ENCODE data around the gene GALNT18. TPM values are rescaled to one million over a fixed set of nuclear protein-coding genes. Genes with fewer than 3 reads are reported as not detected.

GALNT18 gene
- total RNA-seq, 2 experiments from 2014 or later = 6.8 to 7.4 TPM

DNA sequence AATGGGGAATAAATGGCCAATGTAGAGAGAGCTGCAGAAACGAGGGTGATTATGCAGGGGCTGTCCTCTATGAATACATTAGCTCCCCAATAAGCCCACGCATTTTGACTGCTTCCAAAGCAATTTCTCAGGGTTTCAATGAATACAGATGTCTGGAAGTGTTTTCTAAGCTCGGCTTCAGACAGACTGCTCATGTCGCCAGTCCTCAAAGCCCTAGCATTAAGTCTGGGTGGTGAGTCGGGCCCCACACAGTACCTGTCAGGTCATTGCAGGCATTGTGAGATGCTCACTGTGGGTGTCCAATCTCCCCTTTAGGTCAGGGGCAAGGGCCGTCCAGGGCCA lies 250.9 kb downstream of the GALNT18 start:
- POLR2A ChIA-PET = no interaction called here
- intact Hi-C loops (cut with micrococcal nuclease) = no loop called here
- no peaks in the 10 kb centered on the region for H3K36me3 Mint-ChIP-seq (ENCODE audit: low read depth)
- no peaks in the 10 kb centered on the region for H3K9me3 Mint-ChIP-seq
- no peaks in the 10 kb centered on the region for H3K4me1 Mint-ChIP-seq (ENCODE audit: low read depth)
- no peak overlapping the region for H3K4me3 Mint-ChIP-seq
- TF ChIP-seq, protein P1, sequence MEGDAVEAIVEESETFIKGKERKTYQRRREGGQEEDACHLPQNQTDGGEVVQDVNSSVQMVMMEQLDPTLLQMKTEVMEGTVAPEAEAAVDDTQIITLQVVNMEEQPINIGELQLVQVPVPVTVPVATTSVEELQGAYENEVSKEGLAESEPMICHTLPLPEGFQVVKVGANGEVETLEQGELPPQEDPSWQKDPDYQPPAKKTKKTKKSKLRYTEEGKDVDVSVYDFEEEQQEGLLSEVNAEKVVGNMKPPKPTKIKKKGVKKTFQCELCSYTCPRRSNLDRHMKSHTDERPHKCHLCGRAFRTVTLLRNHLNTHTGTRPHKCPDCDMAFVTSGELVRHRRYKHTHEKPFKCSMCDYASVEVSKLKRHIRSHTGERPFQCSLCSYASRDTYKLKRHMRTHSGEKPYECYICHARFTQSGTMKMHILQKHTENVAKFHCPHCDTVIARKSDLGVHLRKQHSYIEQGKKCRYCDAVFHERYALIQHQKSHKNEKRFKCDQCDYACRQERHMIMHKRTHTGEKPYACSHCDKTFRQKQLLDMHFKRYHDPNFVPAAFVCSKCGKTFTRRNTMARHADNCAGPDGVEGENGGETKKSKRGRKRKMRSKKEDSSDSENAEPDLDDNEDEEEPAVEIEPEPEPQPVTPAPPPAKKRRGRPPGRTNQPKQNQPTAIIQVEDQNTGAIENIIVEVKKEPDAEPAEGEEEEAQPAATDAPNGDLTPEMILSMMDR (IDR thresholded peaks at IDR 0.05) = no peak
- CTCF ChIA-PET = no interaction called here
- ATAC-seq (no peak), DNase-seq (no peak)
- H3K27me3 Mint-ChIP-seq = no peaks in the 10 kb centered on the region
- no peak overlapping the region for H3K27ac Mint-ChIP-seq

DNA sequence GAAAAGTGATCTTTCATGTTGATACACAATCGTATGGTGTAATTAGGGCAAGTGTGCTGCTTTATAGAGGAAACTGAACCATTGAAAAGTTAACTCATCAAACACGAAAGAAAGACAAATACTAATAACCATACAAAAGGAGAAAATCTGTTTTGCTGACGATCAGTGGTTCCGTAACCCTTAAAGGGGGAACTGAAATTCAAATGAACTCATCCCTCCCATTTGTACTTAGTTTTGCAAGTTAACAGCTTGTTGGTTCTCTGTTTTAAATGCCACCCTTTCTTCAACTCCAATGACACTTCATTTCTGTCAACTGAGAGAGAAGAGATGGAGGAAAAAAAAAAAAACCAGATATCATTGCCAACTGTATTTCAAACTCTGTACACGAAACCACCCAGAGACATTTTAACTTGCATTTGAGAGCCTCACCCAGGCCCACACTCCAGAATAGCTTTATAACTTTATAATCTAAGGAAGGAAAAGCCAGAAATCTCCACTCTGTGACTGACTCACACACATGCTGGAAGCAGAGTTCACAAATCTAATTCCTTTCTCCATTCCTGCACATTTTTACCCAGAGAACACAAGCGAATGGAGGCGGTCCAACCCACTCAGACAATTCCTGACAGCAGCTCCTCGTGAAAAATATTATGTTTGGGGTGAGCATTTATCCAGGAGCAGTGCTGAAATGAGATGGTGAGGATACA lies 251.4 kb downstream of the GALNT18 start:
- ChIA-PET POLR2A (no interaction called here), CTCF (no interaction called here)
- ATAC-seq (no peak), DNase-seq (no peak)
- Mint-ChIP-seq H3K4me1 (ENCODE audit: low read depth) (no peaks in the 10 kb centered on the region), H3K9me3 (no peaks in the 10 kb centered on the region), H3K27me3 (no peaks in the 10 kb centered on the region), H3K4me3 (no peak overlapping the region), H3K36me3 (ENCODE audit: low read depth) (no peaks in the 10 kb centered on the region), H3K27ac (no peak overlapping the region)
- TF ChIP-seq, protein P1 (IDR thresholded peaks at IDR 0.05) = no peak
- intact Hi-C loops (cut with micrococcal nuclease) = no loop called here

DNA sequence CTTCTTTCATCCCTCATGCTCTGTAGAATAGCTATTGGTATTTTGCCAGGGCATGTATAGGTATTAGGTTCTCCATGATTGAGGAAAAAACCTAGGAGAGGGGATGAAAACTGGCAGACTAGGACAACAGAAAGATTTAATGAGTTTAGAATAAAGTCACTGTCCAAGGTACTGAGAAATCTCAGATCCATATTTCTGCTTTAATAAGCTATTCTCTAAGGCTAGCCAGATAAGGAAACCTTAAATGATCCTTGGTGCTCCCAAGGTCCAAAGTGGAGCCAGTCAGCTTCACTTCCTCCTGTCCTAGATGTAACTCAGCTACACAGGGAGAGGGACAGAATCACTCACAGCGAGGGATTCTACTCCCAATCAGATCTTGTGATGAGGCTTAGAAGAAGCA lies 255.0 kb downstream of the GALNT18 start:
- H3K27me3 Mint-ChIP-seq = peaks cover 11% of the 10 kb centered on the region
- H3K4me3 Mint-ChIP-seq = no peak overlapping the region
- DNase-seq = no peak
- CTCF ChIA-PET = no interaction called here
- H3K9me3 Mint-ChIP-seq = no peaks in the 10 kb centered on the region
- intact Hi-C loops (cut with micrococcal nuclease) = no loop called here
- no peaks in the 10 kb centered on the region for H3K4me1 Mint-ChIP-seq (ENCODE audit: low read depth)
- H3K36me3 Mint-ChIP-seq (ENCODE audit: low read depth) = no peaks in the 10 kb centered on the region
- POLR2A ChIA-PET = no interaction called here
- no peak for ATAC-seq
- TF ChIP-seq, protein P1 (IDR thresholded peaks at IDR 0.05) = no peak
- H3K27ac Mint-ChIP-seq = no peak overlapping the region

DNA sequence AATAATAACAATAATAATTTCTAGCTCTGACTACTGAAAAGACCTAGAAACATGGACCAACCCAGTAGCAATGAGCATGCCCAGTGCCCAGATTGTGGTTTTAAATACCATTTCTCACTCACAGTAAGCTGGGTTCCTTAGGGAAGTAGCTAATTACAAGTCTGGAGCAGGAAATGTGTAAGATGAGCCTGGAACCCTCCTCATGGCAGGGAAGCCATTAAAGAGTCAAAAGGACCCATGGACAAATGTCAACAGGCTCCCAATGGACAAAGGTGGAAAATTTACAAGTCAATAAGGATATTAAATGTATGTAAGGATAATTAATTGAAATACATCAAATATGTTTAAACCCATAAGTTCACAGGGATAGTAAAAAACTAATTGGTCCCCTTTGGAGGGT lies 258.1 kb downstream of the GALNT18 start:
- DNase-seq = no peak
- Mint-ChIP-seq H3K27ac (no peak overlapping the region), H3K9me3 (no peaks in the 10 kb centered on the region), H3K4me3 (no peak overlapping the region), H3K4me1 (ENCODE audit: low read depth) (no peaks in the 10 kb centered on the region), H3K36me3 (ENCODE audit: low read depth) (no peaks in the 10 kb centered on the region), H3K27me3 (peaks cover 15% of the 10 kb centered on the region)
- ChIA-PET POLR2A (no interaction called here), CTCF (no interaction called here)
- ATAC-seq = no peak
- intact Hi-C loops (cut with micrococcal nuclease) = no loop called here
- TF ChIP-seq, protein P1 (IDR thresholded peaks at IDR 0.05) = no peak

DNA sequence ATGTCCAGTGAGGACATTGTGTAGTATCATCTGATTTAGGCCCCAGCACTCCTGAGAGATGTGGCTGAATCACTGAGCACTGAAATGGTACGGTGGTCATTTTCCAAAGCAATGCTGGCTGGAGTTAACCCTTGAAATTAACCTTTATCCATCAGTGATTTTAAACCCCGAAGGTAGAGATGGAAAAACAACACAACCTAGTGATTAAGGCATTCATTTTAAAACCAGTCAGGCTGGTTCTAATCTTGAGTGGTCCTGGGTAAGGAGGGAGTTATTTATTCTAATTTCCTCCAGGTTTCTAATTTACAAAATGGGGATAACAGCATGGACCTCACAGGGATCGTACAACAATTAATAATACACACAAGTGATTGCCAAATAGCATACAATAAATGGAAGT lies 262.2 kb downstream of the GALNT18 start:
- no peak overlapping the region for H3K4me3 Mint-ChIP-seq
- DNase-seq = no peak
- intact Hi-C loops (cut with micrococcal nuclease) = no loop called here
- H3K4me1 Mint-ChIP-seq (ENCODE audit: low read depth) = no peaks in the 10 kb centered on the region
- CTCF ChIA-PET = no interaction called here
- H3K36me3 Mint-ChIP-seq (ENCODE audit: low read depth) = no peaks in the 10 kb centered on the region
- H3K27ac Mint-ChIP-seq = no peak overlapping the region
- peaks cover 24% of the 10 kb centered on the region for H3K27me3 Mint-ChIP-seq
- TF ChIP-seq, protein P1 (IDR thresholded peaks at IDR 0.05) = no peak
- H3K9me3 Mint-ChIP-seq = no peaks in the 10 kb centered on the region
- ATAC-seq = no peak
- POLR2A ChIA-PET = no interaction called here
